ENCODE results near the gene TRIML1. TPM values are rescaled to one million over a fixed set of nuclear protein-coding genes. Genes with fewer than 3 reads are reported as not detected.

Gene TRIML1
- total RNA-seq, 1 experiment from 2014 or later = not detected

GRCh38 chr4:188138227-188138626 lies 1.0 kb upstream of the TRIML1 start:
- H2BK5ac ChIP-seq (ENCODE audit: insufficient read length, low read length) = no peak overlapping the region
- no peaks in the 10 kb centered on the region; the same call in 1 of the 2 replicates for H3K27me3 Mint-ChIP-seq (ENCODE audit: low read depth)

More at GRCh38 chr4:188138227-188138626, 1.0 kb upstream of the TRIML1 start:
- no CpG with 5 or more reads among the region's 10 CpGs for WGBS (ENCODE audit: extremely low coverage, insufficient read length, low lambda C conversion rate)
- no peaks in the 10 kb centered on the region for H3K36me3 Mint-ChIP-seq (ENCODE audit: insufficient read depth in 1 of 3, low read depth in 3 of 3)
- no peak overlapping the region for H3K27ac Mint-ChIP-seq
- Histone ChIP-seq H2BK20ac (ENCODE audit: low read depth, low read length, poor library complexity, severe bottlenecking) (no peak overlapping the region), H3K23ac (ENCODE audit: insufficient read length, low read depth, low read length) (no peak overlapping the region), H3K27ac (ENCODE audit: insufficient read length, low read depth, low read length) (no peak overlapping the region), H4K91ac (ENCODE audit: insufficient read length, low read depth, low read length) (no peak overlapping the region), H3K18ac (ENCODE audit: insufficient read length, low read depth, low read length) (no peak overlapping the region), H3K9ac (ENCODE audit: extremely low read depth, insufficient read length, low read length) (no peak overlapping the region), H3K27me3 (ENCODE audit: insufficient read depth, low read length) (no peaks in the 10 kb centered on the region), H4K5ac (ENCODE audit: insufficient read length, low read depth, low read length) (no peak overlapping the region), H3K56ac (ENCODE audit: insufficient read length, low read depth, low read length) (no peak overlapping the region), H2BK12ac (ENCODE audit: insufficient read length, low read depth, low read length) (no peak overlapping the region), H2AK5ac (ENCODE audit: insufficient read length, low read length) (no peak overlapping the region), H3K23me2 (ENCODE audit: insufficient read length, low read depth, low read length, poor library complexity, severe bottlenecking) (no peaks in the 10 kb centered on the region), H3K4me1 (ENCODE audit: insufficient read depth, low read length) (no peaks in the 10 kb centered on the region), H3K79me2 (ENCODE audit: insufficient read depth, low read length) (no peaks in the 10 kb centered on the region), H2AFZ (ENCODE audit: low read length) (no peak overlapping the region), H3K4ac (ENCODE audit: low read depth, low read length) (no peak overlapping the region), H2BK120ac (ENCODE audit: low read depth, low read length, poor library complexity, severe bottlenecking) (no peak overlapping the region), H4K20me1 (ENCODE audit: control insufficient read depth, insufficient read depth, insufficient read length) (no peaks in the 10 kb centered on the region), H2BK15ac (ENCODE audit: low read depth, low read length) (no peak overlapping the region), H3K79me1 (ENCODE audit: insufficient read depth, low read depth, low read length, poor library complexity, severe bottlenecking) (no peaks in the 10 kb centered on the region), H3K4me2 (ENCODE audit: insufficient read depth, insufficient read length, low read length) (no peak overlapping the region), H4K8ac (replicated peaks; ENCODE audit: insufficient read length, low read depth, low read length) (no peak overlapping the region), H3T11ph (ENCODE audit: low read length) (no peak overlapping the region), H3K14ac (ENCODE audit: insufficient read depth, low read length) (no peak overlapping the region; the same call in 1 of the 2 replicates), H3K9me3 (ENCODE audit: control insufficient read depth, low read depth, low read length) (no peaks in the 10 kb centered on the region)
- no peaks in the 10 kb centered on the region for H3K9me3 Mint-ChIP-seq
- no peak for TF ChIP-seq CTCF (conservative IDR thresholded peaks at IDR 0.05)
- no peak for DNase-seq
- H3K4me3 Mint-ChIP-seq = no peak overlapping the region
- H3K4me1 Mint-ChIP-seq = peaks cover 9 to 10% of the 10 kb centered on the region in 2 experiments
